ENCODE results near the gene GADD45G. TPM values are rescaled to one million over a fixed set of nuclear protein-coding genes. Genes with fewer than 3 reads are reported as not detected.

The GADD45G gene
- total RNA-seq, 1 donor from 2014 or later: 124 TPM

- Mint-ChIP-seq H3K4me1 (ENCODE audit: low read depth, unreplicated experiment) (peaks cover 7% of the 10 kb centered on the region), H3K36me3 (ENCODE audit: unreplicated experiment) (no peaks in the 10 kb centered on the region), H3K27me3 (ENCODE audit: unreplicated experiment) (peaks cover 4% of the 10 kb centered on the region), H3K27ac (ENCODE audit: unreplicated experiment) (no peak overlapping the region), H3K9me3 (ENCODE audit: unreplicated experiment) (peaks cover 8% of the 10 kb centered on the region), H3K4me3 (ENCODE audit: unreplicated experiment) (no peak overlapping the region)
- DNase-seq: no peak
- no peak for TF ChIP-seq CTCF (IDR thresholded peaks at IDR 0.05; ENCODE audit: partially characterized antibody, unreplicated experiment)
Observed at GRCh38 chr9:89638359-89638758, 33.5 kb downstream of the GADD45G start.

DNA sequence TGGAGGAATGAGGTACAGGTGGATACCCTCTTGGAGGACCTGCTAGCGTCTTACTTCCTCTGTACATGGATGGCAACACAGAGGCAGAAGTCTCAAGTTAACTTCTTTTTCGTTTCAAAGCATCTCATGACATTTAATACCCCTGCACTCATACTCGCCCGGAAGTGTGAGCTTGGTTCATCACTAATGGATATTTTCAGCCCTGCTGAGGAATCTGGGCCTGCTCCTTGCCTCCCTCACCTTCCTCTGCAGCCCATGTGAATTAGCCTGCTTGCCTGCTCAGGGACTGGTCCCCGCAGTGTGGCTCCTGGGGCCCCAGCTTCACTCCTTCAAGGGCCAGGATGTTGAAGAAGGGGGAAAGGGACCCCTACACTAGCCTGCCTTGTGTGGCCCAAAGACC lies 34.1 kb downstream of the GADD45G start:
- Mint-ChIP-seq H3K36me3 (ENCODE audit: unreplicated experiment) (no peaks in the 10 kb centered on the region), H3K9me3 (ENCODE audit: unreplicated experiment) (peaks cover 6% of the 10 kb centered on the region), H3K27me3 (ENCODE audit: unreplicated experiment) (peaks cover 4% of the 10 kb centered on the region), H3K4me1 (ENCODE audit: low read depth, unreplicated experiment) (peaks cover 7% of the 10 kb centered on the region), H3K27ac (ENCODE audit: unreplicated experiment) (no peak overlapping the region), H3K4me3 (ENCODE audit: unreplicated experiment) (no peak overlapping the region)
- peak; percentile 4 for DNase-seq
- no peak for TF ChIP-seq CTCF (IDR thresholded peaks at IDR 0.05; ENCODE audit: partially characterized antibody, unreplicated experiment)

DNA sequence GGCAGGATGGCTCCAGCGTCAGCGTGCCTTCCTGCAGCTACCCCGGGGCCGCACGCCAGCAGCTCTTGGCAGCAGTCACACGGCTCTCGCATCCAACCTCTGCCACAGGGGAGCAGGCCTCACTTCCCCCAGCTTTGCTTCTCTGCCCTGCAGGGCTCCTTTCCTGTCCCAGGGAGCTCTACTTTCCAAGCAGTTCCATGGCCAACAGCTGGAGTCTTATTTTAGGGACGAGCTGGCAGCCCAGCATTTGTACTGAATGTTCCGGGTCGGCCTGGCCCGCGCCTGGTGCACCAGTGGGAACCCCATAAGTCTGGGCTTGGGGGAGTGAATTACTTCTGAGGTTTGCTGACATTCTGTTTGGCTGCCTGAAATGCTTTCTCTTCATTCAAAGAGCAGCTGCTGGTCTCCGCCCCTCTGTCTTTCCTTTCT lies 34.6 kb downstream of the GADD45G start:
- Mint-ChIP-seq H3K36me3 (ENCODE audit: unreplicated experiment) (no peaks in the 10 kb centered on the region), H3K9me3 (ENCODE audit: unreplicated experiment) (peaks cover 6% of the 10 kb centered on the region), H3K4me3 (ENCODE audit: unreplicated experiment) (no peak overlapping the region), H3K27ac (ENCODE audit: unreplicated experiment) (no peak overlapping the region), H3K27me3 (ENCODE audit: unreplicated experiment) (peaks cover 4% of the 10 kb centered on the region), H3K4me1 (ENCODE audit: low read depth, unreplicated experiment) (peaks cover 7% of the 10 kb centered on the region)
- no peak for TF ChIP-seq CTCF (IDR thresholded peaks at IDR 0.05; ENCODE audit: partially characterized antibody, unreplicated experiment)
- peak; percentile 9 for DNase-seq

DNA sequence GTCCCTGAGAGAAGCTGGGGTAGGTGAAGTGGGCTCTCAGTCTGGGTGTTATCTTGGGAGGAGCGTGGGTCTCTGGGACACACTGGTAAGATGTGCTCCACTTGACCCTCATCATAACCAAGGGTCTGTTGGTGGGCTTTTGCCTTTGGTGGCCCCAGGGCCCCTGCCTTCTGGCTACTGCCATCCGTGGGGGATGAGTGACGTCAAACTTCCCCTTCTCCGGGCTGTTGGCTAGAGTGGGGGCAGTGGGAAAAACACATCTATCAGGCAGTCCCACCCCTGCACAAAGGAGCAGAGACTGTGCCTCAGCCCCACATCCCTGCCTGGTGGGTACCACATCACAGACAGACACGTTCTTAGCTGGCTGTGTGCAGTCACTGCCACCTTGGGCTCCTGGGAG lies 35.1 kb downstream of the GADD45G start:
- H3K36me3 Mint-ChIP-seq (ENCODE audit: unreplicated experiment): no peaks in the 10 kb centered on the region

GRCh38 chr9:89640361-89640760 lies 35.5 kb downstream of the GADD45G start:
- Mint-ChIP-seq H3K4me3 (ENCODE audit: unreplicated experiment) (no peak overlapping the region), H3K27ac (ENCODE audit: unreplicated experiment) (no peak overlapping the region), H3K4me1 (ENCODE audit: low read depth, unreplicated experiment) (peaks cover 7% of the 10 kb centered on the region), H3K27me3 (ENCODE audit: unreplicated experiment) (peaks cover 4% of the 10 kb centered on the region), H3K36me3 (ENCODE audit: unreplicated experiment) (no peaks in the 10 kb centered on the region), H3K9me3 (ENCODE audit: unreplicated experiment) (peaks cover 2% of the 10 kb centered on the region)
- peak; percentile 4 for DNase-seq
- TF ChIP-seq CTCF (IDR thresholded peaks at IDR 0.05; ENCODE audit: partially characterized antibody, unreplicated experiment): no peak

More for the DNA sequence above, 35.1 kb downstream of the GADD45G start:
- no peak for TF ChIP-seq CTCF (IDR thresholded peaks at IDR 0.05; ENCODE audit: partially characterized antibody, unreplicated experiment)
- Mint-ChIP-seq H3K4me3 (ENCODE audit: unreplicated experiment) (no peak overlapping the region), H3K27ac (ENCODE audit: unreplicated experiment) (no peak overlapping the region), H3K27me3 (ENCODE audit: unreplicated experiment) (peaks cover 4% of the 10 kb centered on the region), H3K4me1 (ENCODE audit: low read depth, unreplicated experiment) (peaks cover 7% of the 10 kb centered on the region), H3K9me3 (ENCODE audit: unreplicated experiment) (peaks cover 2% of the 10 kb centered on the region)
- peak; percentile 7 for DNase-seq
